ENCODE data around the gene INPP4B.

The INPP4B gene

DNA sequence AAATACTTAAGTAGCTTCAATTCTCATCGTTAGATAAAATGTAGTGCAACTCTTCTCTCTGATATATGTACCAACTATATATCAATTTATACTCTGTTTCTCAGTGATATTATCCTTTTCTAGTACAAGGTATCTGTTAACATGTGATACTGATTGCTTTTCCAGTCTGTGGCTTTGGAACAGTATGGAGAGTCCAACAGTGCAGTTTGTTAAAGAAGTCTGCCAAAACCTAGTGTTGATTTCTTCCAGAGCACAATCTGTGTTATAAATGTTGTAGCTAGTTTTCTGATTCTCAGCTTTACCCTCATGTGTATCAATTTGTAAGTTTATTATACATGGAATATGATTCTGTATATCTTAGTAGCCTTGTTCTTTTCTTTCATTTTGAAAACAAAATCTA lies 744.7 kb downstream of the INPP4B start:
- H3K4me1 ChIP-seq (ENCODE audit: control insufficient read depth, insufficient read depth, low read length): no peaks in the 10 kb centered on the region
- no peak overlapping the region for H3K9ac ChIP-seq (ENCODE audit: low read depth, low read length)
- no peak overlapping the region for H3K27ac ChIP-seq (ENCODE audit: low read depth, low read length)
- H3K27me3 ChIP-seq (ENCODE audit: control insufficient read depth, insufficient read depth, low read length): no peaks in the 10 kb centered on the region
- H3K36me3 ChIP-seq (ENCODE audit: control insufficient read depth, insufficient read depth, low read length): no peaks in the 10 kb centered on the region
- H3K4me3 ChIP-seq (ENCODE audit: low read depth, low read length): no peak overlapping the region
- no peaks in the 10 kb centered on the region for H3K9me3 ChIP-seq (ENCODE audit: control insufficient read depth, insufficient read depth, low read length)

DNA sequence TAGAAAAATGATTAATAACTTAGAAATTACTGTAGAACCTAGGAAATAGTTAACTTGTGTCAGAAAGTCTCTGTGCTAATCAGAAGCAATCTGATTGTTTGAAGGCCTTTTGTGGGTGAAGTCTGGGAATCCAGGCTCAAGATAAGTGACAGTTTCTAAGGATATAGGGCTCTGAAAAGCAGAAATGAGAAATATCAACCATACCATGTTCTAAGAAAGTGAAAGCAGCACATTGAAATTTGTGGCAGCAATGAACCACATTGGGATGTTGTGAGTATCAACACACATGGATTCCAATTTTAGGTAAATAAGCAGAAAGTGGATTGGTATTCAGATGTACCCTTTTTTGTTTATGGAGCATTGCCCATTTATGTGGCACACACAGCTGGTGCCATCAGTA lies 745.2 kb downstream of the INPP4B start:
- no peak overlapping the region for H3K27ac ChIP-seq (ENCODE audit: low read depth, low read length)
- no peak overlapping the region for H3K9ac ChIP-seq (ENCODE audit: low read depth, low read length)
- no peaks in the 10 kb centered on the region for H3K27me3 ChIP-seq (ENCODE audit: control insufficient read depth, insufficient read depth, low read length)
- no peak overlapping the region for H3K4me3 ChIP-seq (ENCODE audit: low read depth, low read length)
- no peaks in the 10 kb centered on the region for H3K9me3 ChIP-seq (ENCODE audit: control insufficient read depth, insufficient read depth, low read length)
- no peaks in the 10 kb centered on the region for H3K36me3 ChIP-seq (ENCODE audit: control insufficient read depth, insufficient read depth, low read length)
- H3K4me1 ChIP-seq (ENCODE audit: control insufficient read depth, insufficient read depth, low read length): no peaks in the 10 kb centered on the region

DNA sequence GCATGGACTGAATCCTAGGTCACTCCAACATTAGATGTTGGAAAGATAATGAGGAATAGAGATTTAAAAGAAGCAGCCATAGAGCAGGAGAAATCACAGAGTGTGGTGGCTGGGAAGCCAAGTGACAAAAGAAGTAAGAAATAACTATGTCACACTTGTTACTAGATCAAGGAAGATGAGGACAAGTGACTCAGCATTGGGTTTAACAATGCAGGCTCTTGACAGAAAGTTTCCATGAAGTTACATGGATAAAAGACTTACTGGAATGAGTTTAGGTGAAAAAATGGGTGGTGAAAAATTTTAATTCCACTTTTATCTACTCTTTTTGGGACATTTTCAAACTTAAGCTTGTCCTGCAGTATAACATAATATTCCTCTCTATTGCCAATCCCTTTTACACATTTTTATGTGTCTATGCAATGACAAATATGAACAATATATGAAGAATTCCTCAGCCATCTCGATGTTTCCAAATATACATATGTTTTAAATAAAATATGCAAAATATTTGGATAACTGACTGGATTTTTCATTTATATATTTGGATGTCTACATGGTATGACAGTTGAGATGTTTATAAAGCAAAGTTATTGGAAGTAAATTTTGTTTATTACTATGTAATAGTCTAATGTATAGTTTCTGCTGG lies 747.1 kb downstream of the INPP4B start:
- H3K36me3 ChIP-seq (ENCODE audit: control insufficient read depth, insufficient read depth, low read length): no peaks in the 10 kb centered on the region
- H3K4me1 ChIP-seq (ENCODE audit: control insufficient read depth, insufficient read depth, low read length): no peaks in the 10 kb centered on the region
- no peak overlapping the region for H3K9ac ChIP-seq (ENCODE audit: low read depth, low read length)
- H3K9me3 ChIP-seq (ENCODE audit: control insufficient read depth, insufficient read depth, low read length): no peaks in the 10 kb centered on the region
- H3K4me3 ChIP-seq (ENCODE audit: low read depth, low read length): no peak overlapping the region
- H3K27me3 ChIP-seq (ENCODE audit: control insufficient read depth, insufficient read depth, low read length): no peaks in the 10 kb centered on the region
- H3K27ac ChIP-seq (ENCODE audit: low read depth, low read length): no peak overlapping the region

DNA sequence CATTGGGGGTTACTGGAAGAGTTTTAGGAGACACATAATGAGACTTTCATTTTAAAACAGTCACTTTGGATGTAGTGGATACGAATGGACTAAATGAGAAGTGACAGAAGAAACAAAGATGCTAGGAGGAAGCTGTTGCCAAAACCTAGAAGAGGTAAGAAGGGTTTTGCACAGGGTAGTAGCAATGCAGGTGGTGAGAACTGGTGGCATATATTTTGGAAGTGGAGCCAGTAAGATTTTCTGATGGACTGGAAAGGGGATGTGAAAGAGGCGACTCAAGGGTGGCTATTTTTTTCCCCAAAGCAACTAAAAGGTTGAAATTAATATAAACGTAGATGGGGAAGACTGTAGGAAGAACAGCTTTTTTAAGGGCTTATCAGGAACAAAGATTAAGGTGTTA lies 747.7 kb downstream of the INPP4B start:
- no peak overlapping the region for H3K27ac ChIP-seq (ENCODE audit: low read depth, low read length)
- no peak overlapping the region for H3K9ac ChIP-seq (ENCODE audit: low read depth, low read length)
- no peak overlapping the region for H3K4me3 ChIP-seq (ENCODE audit: low read depth, low read length)
- H3K4me1 ChIP-seq (ENCODE audit: control insufficient read depth, insufficient read depth, low read length): no peaks in the 10 kb centered on the region
- H3K27me3 ChIP-seq (ENCODE audit: control insufficient read depth, insufficient read depth, low read length): no peaks in the 10 kb centered on the region
- H3K36me3 ChIP-seq (ENCODE audit: control insufficient read depth, insufficient read depth, low read length): no peaks in the 10 kb centered on the region
- no peaks in the 10 kb centered on the region for H3K9me3 ChIP-seq (ENCODE audit: control insufficient read depth, insufficient read depth, low read length)

DNA sequence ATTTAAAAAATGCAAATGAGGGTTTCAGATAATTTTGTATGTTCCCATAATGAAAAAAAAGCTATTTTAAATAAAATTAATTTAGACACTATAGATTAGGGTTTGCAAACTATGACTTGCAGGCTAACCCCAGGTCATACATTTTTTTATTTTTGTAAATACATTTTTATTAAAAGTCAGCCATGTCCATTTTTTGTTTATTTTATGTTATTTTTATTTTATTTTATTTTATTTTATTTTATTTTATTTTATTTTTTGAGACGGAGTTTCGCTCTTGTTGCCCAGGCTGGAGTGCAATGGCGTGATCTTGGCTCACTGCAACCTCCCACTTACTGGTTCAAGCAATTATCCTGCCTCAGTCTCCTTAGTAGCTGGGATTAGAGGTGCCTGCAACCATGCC lies 749.1 kb downstream of the INPP4B start:
- Histone ChIP-seq H3K9ac (ENCODE audit: low read depth, low read length) (no peak overlapping the region), H3K27ac (ENCODE audit: low read depth, low read length) (no peak overlapping the region), H3K36me3 (ENCODE audit: control insufficient read depth, insufficient read depth, low read length) (no peaks in the 10 kb centered on the region), H3K27me3 (ENCODE audit: control insufficient read depth, insufficient read depth, low read length) (no peaks in the 10 kb centered on the region), H3K4me1 (ENCODE audit: control insufficient read depth, insufficient read depth, low read length) (no peaks in the 10 kb centered on the region), H3K9me3 (ENCODE audit: control insufficient read depth, insufficient read depth, low read length) (no peaks in the 10 kb centered on the region), H3K4me3 (ENCODE audit: low read depth, low read length) (no peak overlapping the region)

DNA sequence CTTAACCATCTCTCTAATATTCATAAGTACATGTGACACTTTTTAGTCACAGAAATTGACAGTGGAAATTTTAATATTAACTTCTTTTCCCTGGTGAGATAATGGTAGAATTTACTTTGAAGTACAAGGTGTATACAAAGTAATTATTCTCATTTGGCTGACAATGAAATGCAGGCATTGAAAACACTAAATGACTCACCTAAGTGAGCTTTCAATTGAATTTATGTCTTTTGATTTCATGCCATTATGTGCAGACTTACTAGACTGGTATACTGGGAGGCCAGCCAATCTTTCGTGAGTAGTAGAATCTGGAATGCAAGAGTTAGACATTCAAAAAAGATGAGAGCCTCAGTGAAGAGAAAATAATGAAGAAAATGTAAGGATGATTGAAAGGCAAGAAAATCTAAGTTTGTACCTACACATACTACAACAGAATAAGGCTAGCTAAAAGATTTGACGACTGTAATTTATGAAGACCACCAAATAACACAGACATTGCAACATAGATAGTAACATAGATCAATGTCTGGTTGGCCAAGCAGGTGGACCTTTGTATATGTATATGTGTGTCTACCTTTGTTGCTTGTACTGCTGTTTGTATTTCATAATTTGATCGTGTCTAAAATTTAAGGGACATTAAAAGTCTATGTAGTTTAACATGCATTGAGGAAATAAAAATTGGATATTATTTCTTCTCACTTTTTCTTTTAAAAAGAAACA lies 750.1 kb downstream of the INPP4B start:
- no peak overlapping the region for H3K27ac ChIP-seq (ENCODE audit: low read depth, low read length)
- H3K36me3 ChIP-seq (ENCODE audit: control insufficient read depth, insufficient read depth, low read length): no peaks in the 10 kb centered on the region
- no peak overlapping the region for H3K9ac ChIP-seq (ENCODE audit: low read depth, low read length)
- H3K4me3 ChIP-seq (ENCODE audit: low read depth, low read length): no peak overlapping the region
- no peaks in the 10 kb centered on the region for H3K4me1 ChIP-seq (ENCODE audit: control insufficient read depth, insufficient read depth, low read length)
- H3K27me3 ChIP-seq (ENCODE audit: control insufficient read depth, insufficient read depth, low read length): no peaks in the 10 kb centered on the region
- H3K9me3 ChIP-seq (ENCODE audit: control insufficient read depth, insufficient read depth, low read length): no peaks in the 10 kb centered on the region

DNA sequence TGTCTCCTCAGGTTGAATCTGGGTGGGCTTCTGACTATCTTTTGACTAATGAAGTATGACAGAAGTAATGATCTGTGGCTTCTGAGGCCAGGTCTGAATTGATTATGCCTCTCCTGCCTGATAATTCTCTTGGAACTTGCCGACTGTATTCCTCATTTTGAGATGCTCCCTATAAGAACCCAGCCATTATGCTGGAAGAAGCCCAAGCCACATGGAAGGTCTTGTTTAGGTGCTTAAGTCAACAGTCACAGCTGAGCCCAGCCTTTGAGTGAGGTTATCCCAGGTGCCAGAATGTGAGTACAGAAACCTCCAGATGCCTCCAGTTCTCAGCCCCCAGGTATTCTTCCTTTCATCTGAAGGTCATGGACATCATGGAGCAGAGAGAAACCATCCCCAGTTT lies 753.2 kb downstream of the INPP4B start:
- no peaks in the 10 kb centered on the region for H3K36me3 ChIP-seq (ENCODE audit: control insufficient read depth, insufficient read depth, low read length)
- no peaks in the 10 kb centered on the region for H3K27me3 ChIP-seq (ENCODE audit: control insufficient read depth, insufficient read depth, low read length)
- no peak overlapping the region for H3K27ac ChIP-seq (ENCODE audit: low read depth, low read length)
- no peaks in the 10 kb centered on the region for H3K9me3 ChIP-seq (ENCODE audit: control insufficient read depth, insufficient read depth, low read length)
- H3K4me3 ChIP-seq (ENCODE audit: low read depth, low read length): no peak overlapping the region
- H3K4me1 ChIP-seq (ENCODE audit: control insufficient read depth, insufficient read depth, low read length): no peaks in the 10 kb centered on the region
- H3K9ac ChIP-seq (ENCODE audit: low read depth, low read length): no peak overlapping the region

DNA sequence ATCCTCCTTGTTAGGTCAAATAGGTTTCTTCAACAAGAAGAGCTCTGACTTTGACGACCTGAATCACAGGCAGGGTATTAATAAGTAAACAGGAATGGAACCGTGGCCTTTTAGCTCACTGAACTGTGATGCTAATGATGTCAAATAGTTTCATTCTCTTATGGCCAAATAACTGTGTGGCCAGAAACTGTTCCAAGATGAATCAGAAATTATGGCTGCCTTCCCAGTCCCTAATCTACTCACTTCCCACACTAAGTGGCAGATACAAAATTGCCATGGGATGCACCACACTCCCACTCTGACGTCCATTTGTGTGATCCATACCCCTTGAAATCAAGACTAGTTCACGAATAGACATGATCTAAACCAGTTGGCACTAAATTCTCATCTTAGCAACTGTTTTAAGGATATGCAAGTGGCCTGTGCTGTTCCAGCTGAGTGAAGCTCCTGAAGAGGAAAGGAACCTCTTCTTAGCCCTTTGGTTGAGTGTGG lies 754.4 kb downstream of the INPP4B start:
- Histone ChIP-seq H3K36me3 (ENCODE audit: control insufficient read depth, insufficient read depth, low read length) (no peaks in the 10 kb centered on the region), H3K27ac (ENCODE audit: low read depth, low read length) (no peak overlapping the region), H3K4me3 (ENCODE audit: low read depth, low read length) (no peak overlapping the region), H3K4me1 (ENCODE audit: control insufficient read depth, insufficient read depth, low read length) (no peaks in the 10 kb centered on the region), H3K27me3 (ENCODE audit: control insufficient read depth, insufficient read depth, low read length) (no peaks in the 10 kb centered on the region), H3K9ac (ENCODE audit: low read depth, low read length) (no peak overlapping the region), H3K9me3 (ENCODE audit: control insufficient read depth, insufficient read depth, low read length) (no peaks in the 10 kb centered on the region)

DNA sequence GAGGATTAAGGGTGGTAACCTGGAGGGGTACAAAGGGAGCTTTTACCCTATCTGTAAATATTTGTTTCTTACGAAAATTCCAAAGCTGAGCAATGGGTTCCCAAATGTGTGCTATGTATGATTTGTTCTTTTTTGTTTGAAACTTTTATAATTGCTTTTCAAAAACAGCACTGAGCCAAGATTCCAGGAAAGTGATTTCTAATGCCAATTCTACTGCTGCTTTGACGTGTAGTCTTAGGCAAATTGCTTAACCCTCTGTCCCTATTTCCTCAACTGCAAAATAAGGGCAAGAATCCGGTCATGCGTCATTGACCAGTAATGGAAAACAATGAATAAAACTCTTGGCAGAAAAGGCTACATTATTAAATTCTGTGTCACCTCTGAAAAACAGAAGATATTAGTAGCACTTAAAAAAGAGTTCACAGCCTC lies 755.0 kb downstream of the INPP4B start:
- Histone ChIP-seq H3K9ac (ENCODE audit: low read depth, low read length) (no peak overlapping the region), H3K4me1 (ENCODE audit: control insufficient read depth, insufficient read depth, low read length) (no peaks in the 10 kb centered on the region), H3K9me3 (ENCODE audit: control insufficient read depth, insufficient read depth, low read length) (no peaks in the 10 kb centered on the region), H3K27me3 (ENCODE audit: control insufficient read depth, insufficient read depth, low read length) (no peaks in the 10 kb centered on the region), H3K36me3 (ENCODE audit: control insufficient read depth, insufficient read depth, low read length) (no peaks in the 10 kb centered on the region), H3K27ac (ENCODE audit: low read depth, low read length) (no peak overlapping the region), H3K4me3 (ENCODE audit: low read depth, low read length) (no peak overlapping the region)

DNA sequence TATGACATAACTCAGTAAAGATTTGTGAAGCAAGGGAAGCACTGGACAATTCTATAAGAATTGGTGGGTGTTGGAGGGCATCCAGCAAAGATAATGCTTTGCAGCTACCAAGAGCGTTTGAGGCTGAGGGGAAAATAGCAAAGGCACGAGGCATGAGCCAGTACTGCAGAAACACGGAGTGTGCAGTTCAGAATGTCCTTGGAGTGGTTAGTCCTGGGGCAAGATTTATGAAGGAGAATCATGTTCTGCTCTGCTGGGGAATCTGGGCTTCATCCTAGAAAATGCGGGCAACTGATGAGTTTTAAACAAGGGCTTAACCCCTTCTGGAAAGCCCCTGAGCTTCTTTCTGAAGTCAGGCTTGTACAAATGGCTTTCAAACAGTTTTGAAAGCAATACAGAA lies 757.2 kb downstream of the INPP4B start:
- Histone ChIP-seq H3K27ac (ENCODE audit: low read depth, low read length) (no peak overlapping the region), H3K4me1 (ENCODE audit: control insufficient read depth, insufficient read depth, low read length) (no peaks in the 10 kb centered on the region), H3K9ac (ENCODE audit: low read depth, low read length) (no peak overlapping the region), H3K27me3 (ENCODE audit: control insufficient read depth, insufficient read depth, low read length) (no peaks in the 10 kb centered on the region), H3K36me3 (ENCODE audit: control insufficient read depth, insufficient read depth, low read length) (no peaks in the 10 kb centered on the region), H3K9me3 (ENCODE audit: control insufficient read depth, insufficient read depth, low read length) (no peaks in the 10 kb centered on the region), H3K4me3 (ENCODE audit: low read depth, low read length) (no peak overlapping the region)

DNA sequence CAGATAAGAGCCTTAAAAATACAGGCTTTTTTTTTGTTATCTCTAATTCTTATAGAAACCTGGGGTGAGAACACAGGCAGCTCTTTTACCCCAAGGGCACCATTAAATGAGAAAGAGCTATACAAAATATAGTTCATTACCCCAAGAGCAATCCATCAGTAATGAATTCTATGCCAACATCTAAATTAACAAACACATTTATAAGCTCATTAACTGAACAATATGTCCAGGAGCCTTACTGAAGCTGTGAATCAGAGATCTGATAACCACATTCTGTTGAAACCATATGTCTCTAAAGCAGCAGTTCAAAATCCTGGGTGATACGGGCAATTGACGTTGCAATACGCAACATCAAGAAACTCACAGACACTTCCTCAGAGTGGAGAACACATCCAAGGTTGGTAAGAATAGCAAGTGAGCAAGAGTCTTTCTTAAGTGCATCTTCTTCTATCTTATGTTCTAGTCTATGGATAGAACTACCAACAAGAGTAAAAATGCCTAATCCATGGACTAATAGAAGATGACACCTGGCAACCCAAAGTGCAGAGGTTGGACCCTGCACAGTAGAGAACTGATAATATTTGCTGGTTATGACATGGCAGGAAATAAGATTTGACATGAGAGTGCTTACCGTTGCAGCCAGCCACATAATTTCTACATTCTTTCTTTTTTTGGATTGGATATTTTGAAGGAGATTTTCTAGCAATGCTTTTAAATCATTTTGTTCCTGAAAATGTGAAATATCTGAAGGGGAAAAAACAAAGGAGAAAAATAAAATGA lies 760.4 kb downstream of the INPP4B start:
- H3K4me3 ChIP-seq (ENCODE audit: low read depth, low read length): no peak overlapping the region
- H3K27ac ChIP-seq (ENCODE audit: low read depth, low read length): no peak overlapping the region
- H3K4me1 ChIP-seq (ENCODE audit: control insufficient read depth, insufficient read depth, low read length): no peaks in the 10 kb centered on the region
- H3K27me3 ChIP-seq (ENCODE audit: control insufficient read depth, insufficient read depth, low read length): no peaks in the 10 kb centered on the region
- H3K9ac ChIP-seq (ENCODE audit: low read depth, low read length): no peak overlapping the region
- H3K36me3 ChIP-seq (ENCODE audit: control insufficient read depth, insufficient read depth, low read length): no peaks in the 10 kb centered on the region
- no peaks in the 10 kb centered on the region for H3K9me3 ChIP-seq (ENCODE audit: control insufficient read depth, insufficient read depth, low read length)
